H1 (cell line): ENCODE results near the gene AKAP9. TPM values are rescaled to one million over a fixed set of nuclear protein-coding genes. Genes with fewer than 3 reads are reported as not detected.

Experiments used
- CTCF ChIA-PET: fragments of 300-600 bp; sonication (Branson Sonifier 250); formaldehyde crosslinking; loops from one replicate; lab custom pipeline; 2021; ENCODE audit not compliant: partially characterized antibody; lab: Charles Lee
- POLR2A ChIA-PET: fragments of 300-600 bp; sonication (Branson Sonifier 250); formaldehyde crosslinking; loops from one replicate; lab custom pipeline; 2021; ENCODE audit warnings: inconsistent platforms; ENCODE audit not compliant: partially characterized antibody; lab: Charles Lee
- DNase-seq, 2 experiments: peaks; one replicate each; pipeline versions ENCODE4 v3.0.0 to v3.0.0-alpha.2; 2010 to 2022; ENCODE audit warnings: low spot score in 2 of 2, low read depth in 1 of 2, mixed read lengths in 1 of 2
- FAIRE-seq: peaks from 2 replicates; lab custom pipeline; 2011; peaks lifted over from hg19 to GRCh38; lab: Jason Lieb, UNC
- H2AFZ ChIP-seq: 2 replicates; pipeline ENCODE4 v1.8.1; 2012; ENCODE audit warnings: low read length, inconsistent platforms
- H2AK5ac ChIP-seq: 2 replicates; pipeline ENCODE4 v1.6.1; 2013; ENCODE audit warnings: low read depth, low read length
- H2BK120ac ChIP-seq: replicated peaks from 2 replicates; pipeline ENCODE3; 2013; ENCODE audit warnings: low read depth, low read length, inconsistent platforms
- H2BK12ac ChIP-seq: 2 replicates; pipeline ENCODE4 v1.6.1; 2013; ENCODE audit warnings: low read depth, low read length
- H2BK15ac ChIP-seq: 2 replicates; pipeline ENCODE4 v1.6.1; 2013; ENCODE audit warnings: low read length
- H2BK20ac ChIP-seq: 2 replicates; pipeline ENCODE4 v1.6.1; 2013; ENCODE audit warnings: low read length
- H2BK5ac ChIP-seq: 2 replicates; pipeline ENCODE4 v1.6.1; 2013; ENCODE audit warnings: low read depth, low read length
- H3K14ac ChIP-seq: 2 replicates; pipeline ENCODE4 v1.6.1; 2013; ENCODE audit warnings: inconsistent platforms; ENCODE audit not compliant: insufficient read length
- H3K18ac ChIP-seq: 2 replicates; pipeline ENCODE4 v1.6.1; 2013; ENCODE audit warnings: low read length; ENCODE audit errors: extremely low read depth
- H3K23ac ChIP-seq: 2 replicates; pipeline ENCODE4 v1.6.1; 2013; ENCODE audit warnings: inconsistent platforms; ENCODE audit not compliant: insufficient read length
- H3K23me2 ChIP-seq: 2 replicates; pipeline ENCODE4 v1.6.1; 2013; ENCODE audit warnings: low read depth, low read length
- H3K27ac ChIP-seq: 2 replicates; pipeline ENCODE4 v1.6.1; 2011; ENCODE audit warnings: low read depth, low read length, inconsistent platforms
- H3K27me3 ChIP-seq, 4 experiments: replicated peaks in 1 of 4; 1 replicate in 1 of 4; 2 replicates in 3 of 4; pipeline versions ENCODE4 v1.6.1 to v1.8.1; 2011 to 2013; ENCODE audit warnings: low read length in 3 of 4, mild to moderate bottlenecking in 3 of 4, inconsistent platforms in 2 of 4, mixed read lengths in 2 of 4, moderate library complexity in 1 of 4; ENCODE audit not compliant: control insufficient read depth in 3 of 4, insufficient read depth in 3 of 4; ENCODE audit errors: extremely low read depth in 1 of 4
- H3K36me3 ChIP-seq, 4 experiments: 2 replicates each; pipeline versions ENCODE4 v1.6.1 to v1.8.1; 2011 to 2013; ENCODE audit warnings: mild to moderate bottlenecking in 4 of 4, low read length in 3 of 4, moderate library complexity in 2 of 4, control low read depth in 1 of 4, inconsistent platforms in 1 of 4; ENCODE audit not compliant: insufficient read depth in 4 of 4, control insufficient read depth in 2 of 4
- H3K4ac ChIP-seq: replicated peaks from 2 replicates; pipeline ENCODE3; 2013; ENCODE audit warnings: low read length, low read depth, mixed read lengths, inconsistent platforms; ENCODE audit not compliant: insufficient read length
- H3K4me1 ChIP-seq, 4 experiments: replicated peaks in 1 of 4; 1 replicate in 1 of 4; 2 replicates in 3 of 4; pipeline versions ENCODE4 v1.6.1 to v1.8.1; 2011 to 2013; ENCODE audit warnings: low read length in 3 of 4, inconsistent platforms in 2 of 4, mixed read lengths in 1 of 4; ENCODE audit not compliant: insufficient read depth in 4 of 4, control insufficient read depth in 3 of 4
- H3K4me2 ChIP-seq, 2 experiments: 2 replicates each; pipeline versions ENCODE4 v1.6.1 to v1.8.1; 2011 to 2013; ENCODE audit warnings: low read depth in 2 of 2, low read length in 2 of 2, control low read depth in 1 of 2, inconsistent platforms in 1 of 2, mild to moderate bottlenecking in 1 of 2; ENCODE audit not compliant: insufficient read depth in 1 of 2
- H3K4me3 ChIP-seq, 4 experiments: fragments of 200-600, 300-600 bp in 1 of 4; sonication (generic), shearing (Covaris generic), sonication (Bioruptor Twin) in 1 of 4; 2 replicates each; pipeline versions ENCODE4 v1.5.1 to v1.8.1; 2011 to 2016; ENCODE audit warnings: low read length in 4 of 4, low read depth in 3 of 4, control low read depth in 2 of 4, inconsistent platforms in 2 of 4, mild to moderate bottlenecking in 2 of 4, mixed read lengths in 1 of 4, moderate library complexity in 1 of 4; ENCODE audit not compliant: insufficient read depth in 2 of 4; ENCODE audit errors: extremely low read depth in 1 of 4
- H3K56ac ChIP-seq: replicated peaks from 2 replicates; pipeline ENCODE3; 2013; ENCODE audit warnings: low read depth, mild to moderate bottlenecking, mixed read lengths, low read length, inconsistent platforms; ENCODE audit not compliant: insufficient read length
- H3K79me1 ChIP-seq: 2 replicates; pipeline ENCODE4 v1.6.1; 2013; ENCODE audit warnings: low read depth, low read length, control low read depth
- H3K79me2 ChIP-seq, 2 experiments: 2 replicates each; pipeline versions ENCODE4 v1.6.1 to v1.8.1; 2012 to 2013; ENCODE audit warnings: low read length in 2 of 2, mild to moderate bottlenecking in 2 of 2, inconsistent platforms in 1 of 2; ENCODE audit not compliant: insufficient read depth in 2 of 2, control insufficient read depth in 1 of 2
- H3K9ac ChIP-seq, 4 experiments: replicated peaks in 1 of 4; 1 replicate in 1 of 4; 2 replicates in 3 of 4; pipeline versions ENCODE4 v1.6.1 to v1.8.1; 2011 to 2013; ENCODE audit warnings: low read depth in 3 of 4, low read length in 3 of 4, control low read depth in 2 of 4, mild to moderate bottlenecking in 2 of 4, moderate library complexity in 2 of 4, inconsistent platforms in 1 of 4; ENCODE audit errors: extremely low read depth in 1 of 4
- H3K9me3 ChIP-seq, 2 experiments: 2 replicates each; pipeline versions ENCODE4 v1.6.1 to v1.8.1; 2012 to 2013; ENCODE audit warnings: mild to moderate bottlenecking in 2 of 2, moderate library complexity in 2 of 2, control low read depth in 1 of 2, inconsistent platforms in 1 of 2, low read depth in 1 of 2, low read length in 1 of 2, mixed read lengths in 1 of 2; ENCODE audit not compliant: insufficient read depth in 2 of 2
- H4K20me1 ChIP-seq, 2 experiments: replicated peaks in 1 of 2; 2 replicates each; pipeline versions ENCODE3 to v1.8.1; 2011 to 2013; ENCODE audit warnings: inconsistent platforms in 2 of 2, low read length in 2 of 2, mild to moderate bottlenecking in 1 of 2; ENCODE audit not compliant: insufficient read depth in 2 of 2, control insufficient read depth in 1 of 2
- H4K5ac ChIP-seq: 2 replicates; pipeline ENCODE4 v1.6.1; 2013; ENCODE audit warnings: low read length, low read depth, mixed read lengths, inconsistent platforms; ENCODE audit not compliant: insufficient read length
- H4K8ac ChIP-seq: 2 replicates; pipeline ENCODE4 v1.8.0; 2013; ENCODE audit warnings: mild to moderate bottlenecking, moderate library complexity, low read length, inconsistent platforms; ENCODE audit not compliant: insufficient read depth; ENCODE audit errors: extremely low read depth
- H4K91ac ChIP-seq: replicated peaks from 2 replicates; pipeline ENCODE3; 2013; ENCODE audit warnings: low read length, mixed read lengths, inconsistent platforms; ENCODE audit not compliant: insufficient read length
- CEBPB ChIP-seq: IDR thresholded peaks from 2 replicates; pipeline ENCODE4 v1.6.1; 2012; ENCODE audit warnings: low read depth, low read length
- CTBP2 ChIP-seq: IDR thresholded peaks from 2 replicates; pipeline ENCODE4 v1.7.0; 2011; ENCODE audit warnings: borderline replicate concordance, mild to moderate bottlenecking, moderate library complexity, mixed read lengths, low read length; ENCODE audit not compliant: insufficient read depth, insufficient read length
- CTCF ChIP-seq, 3 experiments: IDR thresholded peaks; 1 replicate in 2 of 3; 2 replicates in 1 of 3; pipeline versions ENCODE4 v1.5.1 to v1.6.1; 2011; ENCODE audit warnings: low read length in 3 of 3, mild to moderate bottlenecking in 3 of 3, inconsistent platforms in 2 of 3, low read depth in 1 of 3, moderate library complexity in 1 of 3; ENCODE audit not compliant: insufficient read depth in 1 of 3; ENCODE audit errors: control extremely low read depth in 1 of 3
- EZH2 ChIP-seq: fragments of 200-600 bp; sonication (generic); IDR thresholded peaks from 2 replicates; pipeline ENCODE4 v1.7.1; 2012; ENCODE audit warnings: low read depth, mild to moderate bottlenecking, moderate library complexity, low read length, inconsistent platforms; ENCODE audit not compliant: severe bottlenecking
- HDAC2 ChIP-seq, 2 experiments: fragments of 300-600 bp in 1 of 2; sonication (generic) in 1 of 2; IDR thresholded peaks; 2 replicates each; pipeline ENCODE4 v1.6.1; 2011 to 2012; ENCODE audit warnings: low read depth in 2 of 2, low read length in 2 of 2, mild to moderate bottlenecking in 2 of 2, moderate library complexity in 2 of 2, borderline replicate concordance in 1 of 2, inconsistent platforms in 1 of 2
- RBBP5 ChIP-seq: IDR thresholded peaks from 2 replicates; pipeline ENCODE4 v1.7.1; 2012; ENCODE audit warnings: low read depth, mild to moderate bottlenecking, inconsistent platforms, low read length, moderate library complexity, borderline replicate concordance
- SAP30 ChIP-seq: fragments of 300-600 bp; sonication (generic); IDR thresholded peaks from 2 replicates; pipeline ENCODE4 v1.7.1; 2012; ENCODE audit warnings: low read length, moderate library complexity, mild to moderate bottlenecking, inconsistent platforms; ENCODE audit not compliant: insufficient read depth, insufficient replicate concordance
- SP4 ChIP-seq: IDR thresholded peaks from 2 replicates; pipeline ENCODE4 v1.6.1; 2012; ENCODE audit warnings: low read length, inconsistent platforms
- TAF7 ChIP-seq: optimal IDR thresholded peaks from 2 replicates; pipeline ENCODE3; 2011; ENCODE audit warnings: low read depth, mild to moderate bottlenecking, inconsistent platforms, low read length, moderate library complexity, borderline replicate concordance
- TBP ChIP-seq: IDR thresholded peaks from 2 replicates; pipeline ENCODE4 v1.6.1; 2011; ENCODE audit warnings: low read depth, low read length, improper control_type of control experiment
- TCF12 ChIP-seq: IDR thresholded peaks from 2 replicates; pipeline ENCODE4 v1.6.1; 2011; ENCODE audit warnings: low read depth, mild to moderate bottlenecking, low read length
- WGBS, 2 experiments: shearing (Covaris generic) in 1 of 2; methylation state at CpG; one replicate each; pipeline versions ENCODE4 v1.1.6 to v1.1.7; 2013 to 2015; ENCODE audit warnings: low lambda C conversion rate in 2 of 2, mixed read lengths in 2 of 2, inconsistent platforms in 1 of 2, low coverage in 1 of 2, missing lambda C conversion rate in 1 of 2; ENCODE audit not compliant: insufficient replicate concordance in 2 of 2, insufficient coverage in 1 of 2, insufficient read length in 1 of 2; ENCODE audit errors: extremely low coverage in 1 of 2, missing lambda C conversion rate in 1 of 2; 5-methylcytosine and 5-hydroxymethylcytosine counted together
- polyA plus RNA-seq, 7 experiments: library from polyadenylated mRNA; depleted of rRNA in 3 of 7; stranded (reverse) in 5 of 7; unstranded in 2 of 7; fragments of >200 nt in 5 of 7; fragments of 200-250 nt in 2 of 7; gene quantifications; 1 replicate in 5 of 7; 2 replicates in 1 of 7; 4 replicates in 1 of 7; pipeline versions ENCODE4 v1.2.1 to v1.2.3, GENCODE V29; 2011 to 2013; ENCODE audit warnings: missing spikeins in 2 of 7, mixed read lengths in 2 of 7
- total RNA-seq: library from RNA; stranded (reverse); fragmentation: NEBNext Ultra II Directional; extraction: Animal tissue kit (Norgen Biotek cat#: 25700); gene quantifications from 2 replicates; pipeline ENCODE4 v1.2.1, GENCODE V29; 2021

The AKAP9 gene
- total and polyA plus RNA-seq, 2 of the 8 experiments (the other 6 are each of a cell fraction or from before 2014, with no cell fraction given): 6.2 to 26.3 TPM

- H3K27ac ChIP-seq: no peak overlapping the region
- H2BK5ac ChIP-seq: no peak overlapping the region
- H3K23me2 ChIP-seq: no peaks in the 10 kb centered on the region
- H2AFZ ChIP-seq: no peak overlapping the region
- ChIA-PET POLR2A (no interaction called here), CTCF (no interaction called here)
- no peaks in the 10 kb centered on the region for H3K79me2 ChIP-seq
- H4K5ac ChIP-seq: no peak overlapping the region
- 0 out of 8 replicates have a peak, but pooled peaks cover 0 to 2% (median 0%) of the 10 kb centered on the region in 4 experiments for H3K36me3 ChIP-seq
- no peak overlapping the region for H3K14ac ChIP-seq
- no peak overlapping the region for H3K23ac ChIP-seq
- no peak overlapping the region for H3K4me3 ChIP-seq
- no peaks in the 10 kb centered on the region for H3K79me1 ChIP-seq
- H3K9me3 ChIP-seq: no peaks in the 10 kb centered on the region
- H3K4me2 ChIP-seq: no peak overlapping the region
- DNase-seq (no peak), FAIRE-seq (no peak)
- H2BK12ac ChIP-seq: no peak overlapping the region
- 86% methylated on average over 2 of the region's 2 CpGs; no CpG with 5 or more reads in 1 of the 2 experiments for WGBS, 2 experiments
- H4K8ac ChIP-seq: no peak overlapping the region
- no peak overlapping the region for H3K18ac ChIP-seq
- H4K20me1 ChIP-seq: peaks cover 0 to 2% of the 10 kb centered on the region in 2 experiments
- no peak overlapping the region for H4K91ac ChIP-seq
- no peak overlapping the region for H3K4ac ChIP-seq
- no peak overlapping the region for H2BK20ac ChIP-seq
- H3K9ac ChIP-seq: no peak overlapping the region
- H3K56ac ChIP-seq: no peak overlapping the region
- H2BK120ac ChIP-seq: no peak overlapping the region
- H2AK5ac ChIP-seq: no peak overlapping the region
- H2BK15ac ChIP-seq: no peak overlapping the region
- no peaks in the 10 kb centered on the region for H3K4me1 ChIP-seq
- peaks cover 0 to 1% (median 0%) of the 10 kb centered on the region in 4 experiments; a peak in 1 of 7 replicates for H3K27me3 ChIP-seq
- TF ChIP-seq HDAC2 (IDR thresholded peaks at IDR 0.05; ENCODE audit: borderline replicate concordance in 1 of 2, low read depth in 2 of 2, low read length in 2 of 2) (no peak), SAP30 (no peak), EZH2 (no peak), TCF12 (no peak), TBP (no peak), SP4 (no peak), TAF7 (no peak), RBBP5 (no peak), CEBPB (no peak), CTBP2 (no peak), CTCF (IDR thresholded peaks at IDR 0.05; ENCODE audit: control extremely low read depth in 1 of 3, insufficient read depth in 1 of 3, low read depth in 1 of 3, low read length in 3 of 3) (no peak)
These were observed 112.7 kb downstream of the AKAP9 start for GRCh38 chr7:92053312-92053711.
